Psoas muscle (tissue), 8 donors: ENCODE data around the gene ATP1B1. TPM values are rescaled to one million over a fixed set of nuclear protein-coding genes. Genes with fewer than 3 reads are reported as not detected.

ENCODE experiments used
- ATAC-seq, 4 donors: fragments of 200-7000 bp; cut with Tn5 transposase; one replicate each; pipeline ENCODE4 v1.9.1; 2020; ENCODE audit warnings: moderate library complexity in 3 of 4, mild to moderate bottlenecking in 2 of 4
- DNase-seq, 2 donors: peaks; one replicate each; pipeline ENCODE4 v3.0.0-alpha.2; 2020
- H3K27ac ChIP-seq: fragments of 200-600 bp; one replicate; pipeline ENCODE4 v1.8.0; 2022
- H3K27me3 ChIP-seq, 3 donors: fragments of 200-600 bp in 1 of 3; one replicate each; pipeline versions ENCODE4 v1.6.1 to v1.8.0; 2013 to 2022; ENCODE audit warnings: low read length in 2 of 3, mild to moderate bottlenecking in 2 of 3, moderate library complexity in 1 of 3; ENCODE audit not compliant: insufficient read depth in 3 of 3
- H3K36me3 ChIP-seq, 2 donors: fragments of 200-600 bp in 1 of 2; one replicate each; pipeline versions ENCODE4 v1.6.1 to v1.8.0; 2013 to 2022; ENCODE audit warnings: low read depth in 1 of 2, mild to moderate bottlenecking in 1 of 2, moderate library complexity in 1 of 2; ENCODE audit not compliant: insufficient read depth in 1 of 2
- H3K4me1 ChIP-seq: fragments of 200-600 bp; one replicate; pipeline ENCODE4 v1.8.0; 2022
- H3K4me3 ChIP-seq: fragments of 200-600 bp; one replicate; pipeline ENCODE4 v1.8.0; 2022; ENCODE audit warnings: mild to moderate bottlenecking
- H3K9me3 ChIP-seq: fragments of 200-600 bp; one replicate; pipeline ENCODE4 v1.8.0; 2022
- WGBS, 3 donors: extraction: QIAGEN DNeasy Blood & Tissue Kit; methylation state at CpG; one replicate each; pipeline versions ENCODE4 v1.1.6 to v1.1.7; 2013; 5-methylcytosine and 5-hydroxymethylcytosine counted together
- intact Hi-C, 2 donors: fragments of 100-400 bp; cut with DNase I; formaldehyde crosslinking; loops; one replicate each; pipeline versions ENCODE4 v1.11.0 to v1.14.2; 2022
- polyA plus RNA-seq, 3 donors: library from polyadenylated mRNA; stranded (reverse); fragments of 200-250 nt; gene quantifications; one replicate each; pipeline ENCODE4 v1.2.3, GENCODE V29; 2013
- total RNA-seq, 4 donors: library from RNA; stranded (reverse); fragmentation: NEBNext Ultra II Directional in 2 of 4; extraction: Animal tissue kit (Norgen Biotek cat#: 25700) in 2 of 4; gene quantifications; one replicate each; pipeline versions ENCODE4 v1.2.1 to v1.2.4, GENCODE V29; 2021 to 2023
- TF ChIP-seq, protein P1 (sequence below): fragments of 200-600 bp; IDR thresholded peaks from one replicate; pipeline ENCODE4 v1.8.0; 2022; ENCODE audit warnings: antibody characterized with exemption
- donor health status: healthy with polysubstance abuse.
- donor health status: DM: no; HTN: no; CAD: no; lungs with moderate emphysema.
- donor health status: Bipolar disorder and iron deficiency.
- donor health status: healthy.
- donor health status: DM: yes; HTN: yes; CAD: no.
- donor health status: DM: no; HTN: no; CAD: no.
- donor health status: DM: no; HTN: no; CAD: no.
- donor health status: DM: yes; HTN: yes; CAD: no.

Gene ATP1B1
- total and polyA plus RNA-seq, 7 donors: 176 to 1,098 (median 290) TPM

DNA sequence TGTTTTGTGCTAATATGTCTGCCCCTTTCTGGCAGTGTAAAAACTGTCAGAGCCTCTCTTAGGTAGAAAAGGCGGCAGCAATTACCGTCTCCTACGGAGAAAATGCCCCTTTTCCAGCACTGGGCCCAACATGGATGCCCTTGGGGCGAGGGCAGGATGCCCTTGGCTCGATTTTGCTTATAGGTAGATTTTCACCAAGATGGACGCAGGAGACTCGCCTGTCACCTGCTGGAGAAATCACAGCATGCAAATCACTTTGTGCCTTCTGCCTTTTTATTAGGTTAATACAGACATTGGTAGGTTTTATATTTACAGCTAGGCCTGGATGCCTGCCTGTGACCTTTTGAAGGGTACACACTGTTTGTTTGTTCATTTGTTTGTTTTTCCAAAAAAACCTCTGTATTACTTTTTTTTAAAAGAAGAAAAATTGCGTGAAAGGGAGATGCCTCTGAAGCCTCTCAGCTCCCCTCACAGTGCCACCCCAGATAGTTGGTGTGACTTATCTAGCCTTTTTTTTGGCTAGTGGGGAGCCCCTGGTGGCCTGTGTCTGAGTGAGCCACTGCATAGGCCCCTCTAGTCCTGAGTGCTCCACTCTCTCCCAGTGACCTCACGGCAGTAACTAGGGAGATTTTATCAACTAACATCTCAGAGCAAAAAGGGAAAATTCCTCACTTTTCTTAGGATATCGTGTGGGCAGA lies 2.5 kb downstream of the ATP1B1 start:
- no peak for DNase-seq
- intact Hi-C loops: loop anchor here (5.0 to 10.0 kb wide), 3 partner anchors 214 to 644 kb away; no protein-coding TSS in a partner anchor
- Histone ChIP-seq H3K9me3 (no peaks in the 10 kb centered on the region), H3K27ac (peak overlapping the region; percentile 96), H3K4me1 (peaks cover 41% of the 10 kb centered on the region), H3K4me3 (peak overlapping the region; percentile 100), H3K36me3 (peaks cover 3 to 60% of the 10 kb centered on the region in 2 donors), H3K27me3 (no peaks in the 10 kb centered on the region)
- WGBS, 3 donors: 29 to 48% (median 32%) methylated on average over 10 of the region's 10 CpGs
- ATAC-seq: peak in 1 of 4 donors; percentile 15
- TF ChIP-seq, protein P1, sequence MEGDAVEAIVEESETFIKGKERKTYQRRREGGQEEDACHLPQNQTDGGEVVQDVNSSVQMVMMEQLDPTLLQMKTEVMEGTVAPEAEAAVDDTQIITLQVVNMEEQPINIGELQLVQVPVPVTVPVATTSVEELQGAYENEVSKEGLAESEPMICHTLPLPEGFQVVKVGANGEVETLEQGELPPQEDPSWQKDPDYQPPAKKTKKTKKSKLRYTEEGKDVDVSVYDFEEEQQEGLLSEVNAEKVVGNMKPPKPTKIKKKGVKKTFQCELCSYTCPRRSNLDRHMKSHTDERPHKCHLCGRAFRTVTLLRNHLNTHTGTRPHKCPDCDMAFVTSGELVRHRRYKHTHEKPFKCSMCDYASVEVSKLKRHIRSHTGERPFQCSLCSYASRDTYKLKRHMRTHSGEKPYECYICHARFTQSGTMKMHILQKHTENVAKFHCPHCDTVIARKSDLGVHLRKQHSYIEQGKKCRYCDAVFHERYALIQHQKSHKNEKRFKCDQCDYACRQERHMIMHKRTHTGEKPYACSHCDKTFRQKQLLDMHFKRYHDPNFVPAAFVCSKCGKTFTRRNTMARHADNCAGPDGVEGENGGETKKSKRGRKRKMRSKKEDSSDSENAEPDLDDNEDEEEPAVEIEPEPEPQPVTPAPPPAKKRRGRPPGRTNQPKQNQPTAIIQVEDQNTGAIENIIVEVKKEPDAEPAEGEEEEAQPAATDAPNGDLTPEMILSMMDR: peak; percentile 33

DNA sequence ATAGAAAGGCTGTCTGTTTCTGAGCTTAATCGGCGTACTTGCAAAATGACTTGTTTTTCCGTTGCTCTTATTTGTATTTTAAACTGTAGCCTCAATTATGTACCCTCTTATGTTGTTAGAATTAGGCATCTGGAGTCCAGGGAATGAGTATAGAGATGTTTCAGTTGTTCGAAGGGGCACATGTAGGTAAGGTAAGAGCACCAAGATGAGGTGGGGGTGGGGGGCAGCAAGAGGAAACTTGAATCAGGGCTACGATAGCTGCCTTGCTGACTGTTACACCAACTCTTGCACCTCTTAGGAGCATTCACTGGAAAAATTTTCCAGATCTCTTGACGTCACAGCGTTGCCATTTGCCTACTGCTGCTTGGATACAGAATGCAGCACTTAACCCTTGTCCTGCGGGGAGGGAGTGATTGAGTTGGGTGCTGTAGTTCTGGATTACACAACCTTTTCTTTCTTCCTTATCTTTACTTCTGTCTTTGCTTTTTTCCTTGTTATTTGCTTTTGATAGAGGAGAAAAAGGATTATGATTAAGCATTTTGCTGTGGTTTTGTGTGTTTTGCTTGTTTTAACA lies 3.2 kb downstream of the ATP1B1 start:
- intact Hi-C loops: loop anchor here (5.0 to 10.0 kb wide), 5 partner anchors 215 to 645 kb away; partner anchors contain the start of gene SLC19A2 (in 2 of the 2)
- Histone ChIP-seq H3K9me3 (no peaks in the 10 kb centered on the region), H3K27ac (peak overlapping the region; percentile 96), H3K27me3 (no peaks in the 10 kb centered on the region), H3K4me1 (peaks cover 39% of the 10 kb centered on the region), H3K36me3 (peaks cover 3 to 66% of the 10 kb centered on the region in 2 donors), H3K4me3 (peak overlapping the region; percentile 100)
- DNase-seq: no peak
- WGBS, 3 donors: 13 to 38% (median 20%) methylated on average over 8 of the region's 8 CpGs
- peak; percentile 3 to 27 (median 16) for ATAC-seq
- TF ChIP-seq, protein P1: no peak

DNA sequence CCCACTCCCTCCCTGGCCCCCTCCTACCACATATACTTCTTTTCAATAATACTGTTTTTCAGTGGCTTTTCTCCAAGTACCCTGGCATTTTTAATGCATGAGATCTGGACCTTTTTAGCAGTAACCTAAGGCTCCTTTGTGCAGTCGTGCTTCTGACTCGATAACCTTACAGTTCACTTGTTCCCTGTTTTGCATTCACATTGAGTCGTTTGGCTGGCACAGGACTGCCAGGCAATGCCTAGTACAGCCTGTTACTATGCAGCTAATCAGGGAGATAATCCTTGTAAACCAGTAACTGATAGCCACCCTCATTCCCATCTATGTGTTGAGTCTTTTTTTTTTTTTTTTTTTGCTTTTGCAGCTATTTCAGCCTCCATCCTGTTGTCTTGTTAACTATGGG lies 3.7 kb downstream of the ATP1B1 start:
- DNase-seq: no peak
- Histone ChIP-seq H3K9me3 (no peaks in the 10 kb centered on the region), H3K4me1 (peaks cover 34% of the 10 kb centered on the region), H3K4me3 (peak overlapping the region; percentile 100), H3K27ac (peak overlapping the region; percentile 96), H3K27me3 (no peaks in the 10 kb centered on the region), H3K36me3 (peaks cover 3 to 72% of the 10 kb centered on the region in 2 donors)
- intact Hi-C loops: loop anchor here (5.0 to 10.0 kb wide), 2 partner anchors 375 to 488 kb away; partner anchors contain the start of gene SLC19A2 (in 2 of the 2)
- ATAC-seq: no peak
- 12 to 27% (median 16%) methylated on average over 3 of the region's 3 CpGs for WGBS, 3 donors
- TF ChIP-seq, protein P1: no peak

DNA sequence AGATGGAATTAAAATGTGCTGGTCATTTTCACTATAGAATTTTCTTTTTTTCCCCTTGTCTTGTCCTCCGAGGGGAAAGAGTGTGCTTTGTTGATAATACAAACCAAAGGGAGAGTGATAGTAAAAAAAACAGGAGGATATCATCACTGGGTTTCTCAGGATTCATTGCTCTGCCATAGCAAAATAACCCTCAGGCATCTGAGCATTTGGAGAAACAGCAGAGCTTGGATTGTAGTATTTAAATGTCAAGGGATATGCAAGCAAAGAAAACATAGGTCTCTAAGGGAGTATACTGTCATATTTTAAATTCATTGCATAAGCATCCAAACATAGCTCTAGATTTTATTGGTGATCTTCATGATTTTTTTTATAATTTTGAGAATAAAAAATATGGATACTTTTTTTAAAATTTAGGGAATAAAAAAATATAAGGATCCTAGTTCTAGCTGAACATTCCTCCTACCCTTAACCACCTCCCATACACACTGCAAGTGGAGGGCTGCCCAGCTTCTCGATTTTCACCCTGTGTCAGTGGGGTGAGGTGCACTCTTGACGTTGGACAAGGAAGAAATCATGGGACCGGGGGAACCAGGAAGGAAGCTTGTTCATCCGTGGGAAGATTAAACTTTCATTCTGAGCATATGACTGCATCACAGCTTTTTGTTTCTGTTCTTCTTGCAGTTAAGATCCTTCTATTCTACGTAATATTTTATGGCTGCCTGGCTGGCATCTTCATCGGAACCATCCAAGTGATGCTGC lies 4.4 kb downstream of the ATP1B1 start:
- Histone ChIP-seq H3K4me3 (peak overlapping the region; percentile 100), H3K36me3 (peaks cover 3 to 78% of the 10 kb centered on the region in 2 donors), H3K9me3 (no peaks in the 10 kb centered on the region), H3K27me3 (no peaks in the 10 kb centered on the region), H3K4me1 (peaks cover 37% of the 10 kb centered on the region), H3K27ac (peak overlapping the region; percentile 96)
- ATAC-seq: no peak
- WGBS, 3 donors: 18 to 34% (median 25%) methylated on average over 7 of the region's 7 CpGs
- TF ChIP-seq, protein P1: no peak
- no peak for DNase-seq
- intact Hi-C loops: loop anchor here (5.0 to 10.0 kb wide), 2 partner anchors 374 to 489 kb away; partner anchors contain the start of gene SLC19A2 (in 2 of the 2)
